BLaER1 treated with 17β-estradiol and CSF1 and Interleukin-3, amounts not matched to agents 10 nM and 100 nM (cell line): Measurements from ENCODE around the gene PLA2G12A.
A peak's percentile ranks its signal among the peaks of the same experiment; 100 is the strongest.
"Not testable (repeated sequence)": the region's sequence is repeated elsewhere in the genome, so short reads cannot be mapped to it uniquely, and the experiment has no call there.

Experiments
- H3K27ac ChIP-seq, 11 experiments: shearing (Covaris generic); formaldehyde crosslinking; 2 replicates each; pipeline ENCODE4 v1.8.1; 2022
- H3K27me3 ChIP-seq, 11 experiments: shearing (Covaris generic); formaldehyde crosslinking; 2 replicates each; pipeline ENCODE4 v1.8.1; 2022
- H3K36me3 ChIP-seq, 11 experiments: shearing (Covaris generic); formaldehyde crosslinking; 2 replicates each; pipeline ENCODE4 v1.8.1; 2022
- H3K4me1 ChIP-seq, 10 experiments: shearing (Covaris generic); formaldehyde crosslinking; 2 replicates each; pipeline ENCODE4 v1.8.1; 2022
- H3K4me2 ChIP-seq, 11 experiments: shearing (Covaris generic); formaldehyde crosslinking; 2 replicates each; pipeline ENCODE4 v1.8.1; 2022
- H3K4me3 ChIP-seq, 10 experiments: shearing (Covaris generic); formaldehyde crosslinking; 2 replicates each; pipeline ENCODE4 v1.8.1; 2022
- H3K9ac ChIP-seq, 11 experiments: shearing (Covaris generic); formaldehyde crosslinking; 2 replicates each; pipeline ENCODE4 v1.8.1; 2022
- H3K9me3 ChIP-seq, 11 experiments: shearing (Covaris generic); formaldehyde crosslinking; replicated peaks in 1 of 11; 2 replicates each; pipeline ENCODE4 v1.8.1; 2022
- H4K20me1 ChIP-seq, 11 experiments: shearing (Covaris generic); formaldehyde crosslinking; 2 replicates each; pipeline ENCODE4 v1.8.1; 2022
- Cebpa-rat ChIP-seq, 11 experiments: shearing (Covaris generic); IDR thresholded peaks; 2 replicates each; pipeline ENCODE4 v1.8.1; 2022

PLA2G12A gene

GRCh38 chr4:109691411-109691920 is 38.4 kb downstream of the PLA2G12A start:
- H3K9ac ChIP-seq: no peak overlapping the region
- peaks cover 0 to 6% (median 0%) of the 10 kb centered on the region in 10 experiments; a peak in 1 of 20 replicates for H3K4me1 ChIP-seq
- H3K27ac ChIP-seq: no peak overlapping the region
- no peak overlapping the region for H3K4me2 ChIP-seq
- H3K9me3 ChIP-seq: no peaks in the 10 kb centered on the region
- H3K4me3 ChIP-seq: no peak overlapping the region
- no peak for TF ChIP-seq Cebpa-rat (IDR thresholded peaks at IDR 0.05)
- peaks cover 63 to 99% (median 89%) of the 10 kb centered on the region in 11 experiments for H3K36me3 ChIP-seq
- peaks cover 0 to 4% (median 0%) of the 10 kb centered on the region in 11 experiments; a peak in 2 of 22 replicates for H4K20me1 ChIP-seq
- H3K27me3 ChIP-seq: no peaks in the 10 kb centered on the region

GRCh38 chr4:109690690-109691410 is 39.0 kb downstream of the PLA2G12A start:
- Histone ChIP-seq H3K4me3 (no peak overlapping the region), H3K27me3 (no peaks in the 10 kb centered on the region), H4K20me1 (peaks cover 0 to under 1% (median 0%) of the 10 kb centered on the region in 11 experiments; a peak in 2 of 22 replicates), H3K4me1 (peaks cover 0 to 6% (median 0%) of the 10 kb centered on the region in 10 experiments; a peak in 1 of 20 replicates), H3K27ac (no peak overlapping the region), H3K4me2 (no peak overlapping the region), H3K9me3 (no peaks in the 10 kb centered on the region), H3K9ac (no peak overlapping the region), H3K36me3 (peaks cover 68 to 99% (median 90%) of the 10 kb centered on the region in 11 experiments)
- TF ChIP-seq Cebpa-rat (IDR thresholded peaks at IDR 0.05): no peak

- H3K4me3 ChIP-seq: no peak overlapping the region
- H3K4me1 ChIP-seq: peaks cover 0 to 6% (median 0%) of the 10 kb centered on the region in 10 experiments; a peak in 1 of 20 replicates
- no peak overlapping the region for H3K27ac ChIP-seq
- peaks cover 37 to 90% (median 46%) of the 10 kb centered on the region in 11 experiments for H3K36me3 ChIP-seq
- peaks cover 3 to 11% (median 8%) of the 10 kb centered on the region in 11 experiments; a peak in 20 of 22 replicates for H3K9me3 ChIP-seq
- H3K9ac ChIP-seq: no peak overlapping the region
- H3K27me3 ChIP-seq: no peaks in the 10 kb centered on the region
- no peaks in the 10 kb centered on the region for H4K20me1 ChIP-seq
- no peak overlapping the region for H3K4me2 ChIP-seq
- TF ChIP-seq Cebpa-rat (IDR thresholded peaks at IDR 0.05): no peak
Observed at GRCh38 chr4:109684727-109685126, 45.1 kb downstream of the PLA2G12A start.

- no peak overlapping the region for H3K4me2 ChIP-seq
- no peak for TF ChIP-seq Cebpa-rat (IDR thresholded peaks at IDR 0.05)
- peaks cover 13 to 21% (median 18%) of the 10 kb centered on the region in 11 experiments for H3K9me3 ChIP-seq
- H3K9ac ChIP-seq: no peak overlapping the region
- no peak overlapping the region for H3K4me3 ChIP-seq
- H3K36me3 ChIP-seq: peaks cover 31 to 89% (median 38%) of the 10 kb centered on the region in 11 experiments
- no peaks in the 10 kb centered on the region for H3K27me3 ChIP-seq
- H4K20me1 ChIP-seq: no peaks in the 10 kb centered on the region
- H3K27ac ChIP-seq: no peak overlapping the region
- H3K4me1 ChIP-seq: peaks cover 0 to 6% (median 0%) of the 10 kb centered on the region in 10 experiments; a peak in 1 of 20 replicates
Observed at GRCh38 chr4:109683621-109684253, 46.1 kb downstream of the PLA2G12A start.

GRCh38 chr4:109682875-109683274 is 47.0 kb downstream of the PLA2G12A start:
- H4K20me1 ChIP-seq: no peaks in the 10 kb centered on the region
- H3K27ac ChIP-seq: no peak overlapping the region
- TF ChIP-seq Cebpa-rat (IDR thresholded peaks at IDR 0.05): no peak
- no peak overlapping the region for H3K4me2 ChIP-seq
- H3K4me1 ChIP-seq: peaks cover 0 to 6% (median 0%) of the 10 kb centered on the region in 10 experiments; a peak in 1 of 20 replicates
- H3K27me3 ChIP-seq: no peaks in the 10 kb centered on the region
- peaks cover 20 to 28% (median 24%) of the 10 kb centered on the region in 11 experiments for H3K9me3 ChIP-seq
- no peak overlapping the region for H3K9ac ChIP-seq
- H3K36me3 ChIP-seq: peaks cover 31 to 88% (median 42%) of the 10 kb centered on the region in 11 experiments
- no peak overlapping the region for H3K4me3 ChIP-seq

GRCh38 chr4:109678925-109679324 is 50.9 kb downstream of the PLA2G12A start:
- not testable (repeated sequence) for H3K9ac ChIP-seq, H3K27me3 ChIP-seq, H3K4me1 ChIP-seq, H4K20me1 ChIP-seq, H3K27ac ChIP-seq, H3K4me2 ChIP-seq
- peaks cover 21 to 42% (median 26%) of the 10 kb centered on the region in 11 experiments for H3K9me3 ChIP-seq
- H3K4me3 ChIP-seq: 0 out of 20 replicates have a peak overlapping the region, but pooled peaks of 1 of the 10 experiments have one; percentile 19
- H3K36me3 ChIP-seq: peaks cover 4 to 71% (median 14%) of the 10 kb centered on the region in 11 experiments; a peak in 15 of 22 replicates

- Histone ChIP-seq H3K36me3 (peaks cover 4 to 75% (median 14%) of the 10 kb centered on the region in 11 experiments; a peak in 15 of 22 replicates), H3K4me3 (0 out of 20 replicates have a peak overlapping the region, but pooled peaks of 1 of the 10 experiments have one; percentile 19), H3K9me3 (peaks cover 21 to 42% (median 26%) of the 10 kb centered on the region in 11 experiments)
- H3K27me3 ChIP-seq, H4K20me1 ChIP-seq, H3K27ac ChIP-seq, H3K9ac ChIP-seq, H3K4me1 ChIP-seq, H3K4me2 ChIP-seq: not testable (repeated sequence)
Observed at GRCh38 chr4:109678472-109678871, 51.4 kb downstream of the PLA2G12A start.

- H3K27me3 ChIP-seq: no peaks in the 10 kb centered on the region
- no peaks in the 10 kb centered on the region for H4K20me1 ChIP-seq
- H3K9ac ChIP-seq: no peak overlapping the region
- H3K4me2 ChIP-seq: no peak overlapping the region
- TF ChIP-seq Cebpa-rat (IDR thresholded peaks at IDR 0.05): no peak
- H3K27ac ChIP-seq: no peak overlapping the region
- peaks cover 4 to 78% (median 18%) of the 10 kb centered on the region in 11 experiments; a peak in 14 of 22 replicates for H3K36me3 ChIP-seq
- H3K4me3 ChIP-seq: no peak overlapping the region
- peaks cover 23 to 42% (median 30%) of the 10 kb centered on the region in 11 experiments for H3K9me3 ChIP-seq
- H3K4me1 ChIP-seq: no peaks in the 10 kb centered on the region
Observed at GRCh38 chr4:109676886-109677285, 53.0 kb downstream of the PLA2G12A start.

GRCh38 chr4:109675843-109676242 is 54.0 kb downstream of the PLA2G12A start:
- TF ChIP-seq Cebpa-rat (IDR thresholded peaks at IDR 0.05): no peak

More at GRCh38 chr4:109675843-109676242, 54.0 kb downstream of the PLA2G12A start:
- Histone ChIP-seq H3K27ac (no peak overlapping the region), H3K9me3 (peaks cover 32 to 51% (median 41%) of the 10 kb centered on the region in 11 experiments), H4K20me1 (no peaks in the 10 kb centered on the region), H3K27me3 (no peaks in the 10 kb centered on the region), H3K36me3 (peaks cover 4 to 77% (median 18%) of the 10 kb centered on the region in 11 experiments; a peak in 14 of 22 replicates), H3K9ac (no peak overlapping the region), H3K4me2 (no peak overlapping the region), H3K4me1 (no peaks in the 10 kb centered on the region), H3K4me3 (no peak overlapping the region)
